Rectal smooth muscle tissue (tissue), 1 donor: Measurements from ENCODE around the gene PARD6G.

Experiments used
- H3K27ac ChIP-seq: one replicate; pipeline ENCODE4 v1.7.0; 2013; ENCODE audit warnings: low read depth, low read length, inconsistent platforms
- H3K27me3 ChIP-seq: one replicate; pipeline ENCODE4 v1.7.0; 2013; ENCODE audit warnings: low read length; ENCODE audit not compliant: control insufficient read depth, insufficient read depth
- H3K36me3 ChIP-seq: one replicate; pipeline ENCODE4 v1.7.0; 2013; ENCODE audit warnings: low read length; ENCODE audit not compliant: control insufficient read depth, insufficient read depth
- H3K4me1 ChIP-seq: one replicate; pipeline ENCODE4 v1.7.0; 2013; ENCODE audit warnings: low read length; ENCODE audit not compliant: control insufficient read depth, insufficient read depth
- H3K4me3 ChIP-seq: one replicate; pipeline ENCODE4 v1.7.0; 2013; ENCODE audit warnings: low read length
- H3K9ac ChIP-seq: one replicate; pipeline ENCODE4 v1.7.0; 2013; ENCODE audit warnings: low read length

The PARD6G gene

GRCh38 chr18:80178935-80179818 lies 68.1 kb downstream of the PARD6G start:
- Histone ChIP-seq H3K4me3 (no peak overlapping the region), H3K4me1 (no peaks in the 10 kb centered on the region), H3K27ac (no peak overlapping the region), H3K27me3 (peaks cover 2% of the 10 kb centered on the region), H3K9ac (no peak overlapping the region), H3K36me3 (no peaks in the 10 kb centered on the region)

GRCh38 chr18:80177128-80177527 lies 70.2 kb downstream of the PARD6G start:
- Histone ChIP-seq H3K9ac (no peak overlapping the region), H3K4me3 (no peak overlapping the region), H3K4me1 (no peaks in the 10 kb centered on the region), H3K27ac (no peak overlapping the region), H3K27me3 (peaks cover 2% of the 10 kb centered on the region), H3K36me3 (no peaks in the 10 kb centered on the region)

GRCh38 chr18:80176334-80177073 lies 70.8 kb downstream of the PARD6G start:
- H3K36me3 ChIP-seq: no peaks in the 10 kb centered on the region
- H3K4me3 ChIP-seq: peak overlapping the region; percentile 19
- no peaks in the 10 kb centered on the region for H3K4me1 ChIP-seq
- H3K27me3 ChIP-seq: peaks cover 2% of the 10 kb centered on the region
- no peak overlapping the region for H3K27ac ChIP-seq
- H3K9ac ChIP-seq: no peak overlapping the region

- peaks cover 2% of the 10 kb centered on the region for H3K27me3 ChIP-seq
- H3K4me1 ChIP-seq: peaks cover 2% of the 10 kb centered on the region
- H3K36me3 ChIP-seq: no peaks in the 10 kb centered on the region
- no peak overlapping the region for H3K9ac ChIP-seq
- H3K4me3 ChIP-seq: no peak overlapping the region
- H3K27ac ChIP-seq: no peak overlapping the region
Measured at GRCh38 chr18:80175451-80176204, 71.7 kb downstream of the PARD6G start.

DNA sequence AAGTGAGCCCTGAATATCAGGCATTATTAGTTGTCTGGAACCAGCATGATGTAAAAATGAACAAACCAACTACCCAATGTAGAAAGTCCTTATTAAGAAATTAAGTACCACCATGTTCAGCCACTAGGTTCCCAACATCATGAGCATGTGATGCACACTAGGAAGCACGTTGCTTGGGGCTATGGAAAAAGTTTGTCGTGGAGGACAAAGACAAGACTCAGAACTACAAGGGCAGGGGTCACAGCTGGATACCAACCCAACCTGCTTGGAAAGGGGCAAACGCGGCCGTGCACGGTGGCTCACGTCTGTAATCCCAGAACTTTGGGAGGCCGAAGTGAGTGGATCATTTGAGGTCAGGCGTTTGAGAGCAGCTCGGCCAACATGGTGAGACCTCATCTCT lies 74.3 kb downstream of the PARD6G start:
- peaks cover 2% of the 10 kb centered on the region for H3K4me1 ChIP-seq
- no peak overlapping the region for H3K4me3 ChIP-seq

DNA sequence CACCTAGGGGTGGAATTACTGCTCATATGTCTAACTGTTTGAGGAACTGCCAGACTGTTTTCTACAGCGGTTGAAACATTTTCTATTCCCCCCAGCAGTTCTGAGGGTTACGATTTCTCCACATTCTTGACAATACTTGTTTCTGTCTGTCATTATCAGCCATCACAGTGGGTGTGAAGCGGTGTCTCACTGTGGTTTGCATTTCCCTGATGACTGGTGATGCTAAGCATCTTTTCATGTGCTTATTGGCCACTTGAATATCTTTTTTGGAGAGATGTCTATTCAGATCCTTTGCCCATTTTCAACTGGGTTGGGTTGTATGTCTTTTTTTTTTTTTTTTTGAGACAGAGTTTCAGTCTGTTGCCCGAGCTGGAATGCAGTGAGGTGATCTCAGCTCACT lies 75.3 kb downstream of the PARD6G start:
- Histone ChIP-seq H3K27ac (no peak overlapping the region), H3K4me1 (peaks cover 2% of the 10 kb centered on the region), H3K9ac (no peak overlapping the region), H3K27me3 (peaks cover 2% of the 10 kb centered on the region), H3K4me3 (no peak overlapping the region), H3K36me3 (no peaks in the 10 kb centered on the region)

More for the DNA sequence above, 74.3 kb downstream of the PARD6G start:
- no peaks in the 10 kb centered on the region for H3K36me3 ChIP-seq
- no peak overlapping the region for H3K27ac ChIP-seq
- no peak overlapping the region for H3K9ac ChIP-seq
- peaks cover 2% of the 10 kb centered on the region for H3K27me3 ChIP-seq

DNA sequence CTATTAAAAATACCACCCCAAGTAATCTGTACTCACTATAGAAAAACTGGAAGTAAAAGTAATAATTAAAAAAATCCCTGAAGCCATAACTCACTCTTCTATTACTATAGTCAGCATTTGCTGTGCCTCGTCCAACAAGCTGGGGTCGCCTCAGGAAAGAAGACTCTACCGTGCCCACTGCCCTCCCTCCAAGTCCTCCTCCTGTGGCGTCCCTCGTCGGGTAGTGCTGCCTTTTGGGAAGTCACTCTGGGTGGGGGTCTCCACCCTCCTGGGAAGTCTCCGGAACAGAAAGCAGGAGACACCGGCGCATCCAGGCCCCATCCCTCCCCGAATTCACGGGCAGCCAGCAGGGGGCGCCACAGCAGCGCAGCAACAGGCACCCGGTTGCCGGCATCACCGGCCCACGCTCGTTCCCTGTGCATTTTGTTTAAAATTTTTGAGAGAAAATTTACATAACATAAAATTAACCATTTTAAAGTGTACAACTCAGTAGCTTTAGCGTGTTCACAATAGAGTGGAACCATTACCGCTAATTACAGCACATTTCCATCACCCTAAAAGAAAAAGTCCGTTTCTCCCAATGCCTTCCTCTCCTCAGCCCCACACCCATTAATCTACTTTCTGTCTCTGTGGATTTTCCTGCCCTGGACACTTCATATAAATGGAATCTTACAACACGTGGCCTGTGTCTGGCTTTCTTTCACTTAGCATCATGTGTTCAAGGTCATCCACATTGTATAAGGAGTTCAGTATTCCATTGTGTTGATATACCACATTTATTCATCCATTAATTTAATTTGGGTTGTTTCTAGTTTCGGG lies 76.1 kb downstream of the PARD6G start:
- Histone ChIP-seq H3K27ac (no peak overlapping the region), H3K27me3 (peaks cover 2% of the 10 kb centered on the region), H3K9ac (no peak overlapping the region), H3K4me3 (peak overlapping the region; percentile 60), H3K4me1 (peaks cover 2% of the 10 kb centered on the region), H3K36me3 (no peaks in the 10 kb centered on the region)

DNA sequence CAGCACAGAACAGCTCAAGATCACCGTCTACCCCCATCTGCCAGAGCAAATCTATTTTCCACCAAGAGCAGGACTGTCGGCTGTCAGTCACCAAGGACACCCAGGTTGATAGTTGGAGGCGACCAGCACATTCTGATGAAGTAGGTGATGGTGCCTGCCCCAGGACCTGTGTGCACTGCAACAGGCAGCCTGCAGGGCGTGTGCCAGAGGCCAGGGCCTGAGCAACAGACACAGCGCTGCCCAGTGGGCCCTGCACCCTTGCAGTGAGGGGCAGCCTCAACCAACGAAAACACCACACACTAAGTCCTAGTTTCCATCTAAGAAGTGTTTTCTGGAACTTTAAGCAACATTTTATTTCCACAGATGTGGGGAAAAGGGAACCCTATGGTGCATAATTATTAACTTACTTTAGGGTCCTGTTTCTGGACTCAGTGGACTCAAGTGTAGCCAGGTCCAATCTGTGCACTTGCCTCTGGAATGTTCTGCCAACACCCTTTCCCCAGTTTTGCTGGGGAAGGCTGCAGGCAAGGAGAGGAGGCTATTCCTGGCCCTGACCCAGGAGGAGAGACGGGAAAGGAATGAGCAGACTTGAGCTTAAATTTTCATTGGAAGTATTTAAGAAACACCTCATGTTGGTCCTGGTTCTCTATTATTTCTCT lies 76.8 kb downstream of the PARD6G start:
- no peak overlapping the region for H3K9ac ChIP-seq
- peaks cover 2% of the 10 kb centered on the region for H3K27me3 ChIP-seq
- no peak overlapping the region for H3K4me3 ChIP-seq
- peaks cover 2% of the 10 kb centered on the region for H3K4me1 ChIP-seq
- no peaks in the 10 kb centered on the region for H3K36me3 ChIP-seq
- no peak overlapping the region for H3K27ac ChIP-seq

DNA sequence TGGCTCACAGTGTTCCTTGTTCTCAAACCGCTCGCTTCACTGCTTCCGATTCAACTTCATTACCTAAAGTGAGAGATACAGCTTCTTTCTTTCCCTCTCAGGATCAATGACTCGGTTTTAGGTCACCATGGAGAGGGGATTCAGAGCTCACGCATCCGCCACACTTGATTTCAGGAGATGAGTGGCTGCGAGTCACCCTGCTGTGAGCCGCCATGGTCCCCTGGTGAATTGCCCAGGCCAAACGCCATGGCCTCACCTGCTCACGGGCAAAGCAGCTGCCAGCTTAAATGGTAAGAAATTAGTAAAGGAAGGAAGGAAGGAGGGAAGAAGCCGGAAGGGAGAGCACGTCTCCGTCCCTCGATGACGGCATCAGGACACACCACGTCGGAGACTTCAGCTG lies 77.7 kb downstream of the PARD6G start:
- Histone ChIP-seq H3K27me3 (no peaks in the 10 kb centered on the region), H3K27ac (no peak overlapping the region), H3K9ac (no peak overlapping the region), H3K4me1 (peaks cover 2% of the 10 kb centered on the region), H3K4me3 (no peak overlapping the region), H3K36me3 (no peaks in the 10 kb centered on the region)

DNA sequence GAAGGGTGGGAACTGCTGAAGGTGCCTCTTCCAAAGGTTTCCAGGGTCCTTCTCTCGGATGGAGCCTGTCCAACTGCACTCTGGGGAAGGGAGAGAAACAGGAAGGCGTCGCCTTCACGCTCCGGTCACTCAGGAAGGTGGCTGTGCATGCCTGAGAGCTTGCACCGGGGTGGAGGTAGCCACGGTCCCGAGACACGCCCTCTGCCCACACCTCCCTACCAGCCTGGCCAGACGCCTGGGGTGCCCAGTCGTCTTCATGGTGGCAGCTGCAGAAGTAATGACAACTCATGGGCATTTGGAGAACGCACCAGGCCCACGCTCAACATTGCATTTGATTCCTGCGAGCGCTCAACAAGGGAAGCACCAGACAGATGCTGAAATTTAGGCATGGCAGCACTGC lies 78.3 kb downstream of the PARD6G start:
- Histone ChIP-seq H3K27ac (no peak overlapping the region), H3K4me3 (no peak overlapping the region), H3K4me1 (peaks cover 2% of the 10 kb centered on the region), H3K27me3 (no peaks in the 10 kb centered on the region), H3K36me3 (no peaks in the 10 kb centered on the region), H3K9ac (no peak overlapping the region)

- Histone ChIP-seq H3K4me3 (no peak overlapping the region), H3K36me3 (no peaks in the 10 kb centered on the region)
Measured at GRCh38 chr18:80168346-80168745, 79.0 kb downstream of the PARD6G start.

More at GRCh38 chr18:80168346-80168745, 79.0 kb downstream of the PARD6G start:
- no peaks in the 10 kb centered on the region for H3K27me3 ChIP-seq
- peaks cover 2% of the 10 kb centered on the region for H3K4me1 ChIP-seq
- no peak overlapping the region for H3K9ac ChIP-seq
- H3K27ac ChIP-seq: no peak overlapping the region
